Effector memory CD4-positive, alpha-beta T cell (primary cell): ENCODE data around the gene RBMS1.

ENCODE experiments used
- DNase-seq, 3 donors: peaks; one replicate each; pipeline ENCODE4 v3.0.0-alpha.2; 2020
- H3K27ac ChIP-seq: 2 replicates; pipeline ENCODE4 v1.7.0; 2013; ENCODE audit warnings: mild to moderate bottlenecking, low read length, moderate library complexity; ENCODE audit not compliant: insufficient read depth, poor library complexity, severe bottlenecking
- H3K27me3 ChIP-seq: replicated peaks from 2 replicates; pipeline ENCODE4 v1.7.0; 2013; ENCODE audit warnings: mild to moderate bottlenecking, low read length; ENCODE audit not compliant: insufficient read depth, control insufficient read depth, poor library complexity, severe bottlenecking
- H3K36me3 ChIP-seq: 2 replicates; pipeline ENCODE4 v1.7.0; 2013; ENCODE audit warnings: mild to moderate bottlenecking, low read length, moderate library complexity; ENCODE audit not compliant: control insufficient read depth, insufficient read depth
- H3K4me1 ChIP-seq: 2 replicates; pipeline ENCODE4 v1.7.0; 2013; ENCODE audit warnings: low read length, mild to moderate bottlenecking; ENCODE audit not compliant: control insufficient read depth, insufficient read depth, poor library complexity, severe bottlenecking
- H3K4me3 ChIP-seq: 2 replicates; pipeline ENCODE4 v1.7.0; 2013; ENCODE audit warnings: low read length, low read depth, mild to moderate bottlenecking; ENCODE audit not compliant: insufficient read depth, poor library complexity, severe bottlenecking
- H3K9me3 ChIP-seq: 2 replicates; pipeline ENCODE4 v1.7.0; 2013; ENCODE audit warnings: mild to moderate bottlenecking, low read length, moderate library complexity; ENCODE audit not compliant: control insufficient read depth

RBMS1 gene

DNA sequence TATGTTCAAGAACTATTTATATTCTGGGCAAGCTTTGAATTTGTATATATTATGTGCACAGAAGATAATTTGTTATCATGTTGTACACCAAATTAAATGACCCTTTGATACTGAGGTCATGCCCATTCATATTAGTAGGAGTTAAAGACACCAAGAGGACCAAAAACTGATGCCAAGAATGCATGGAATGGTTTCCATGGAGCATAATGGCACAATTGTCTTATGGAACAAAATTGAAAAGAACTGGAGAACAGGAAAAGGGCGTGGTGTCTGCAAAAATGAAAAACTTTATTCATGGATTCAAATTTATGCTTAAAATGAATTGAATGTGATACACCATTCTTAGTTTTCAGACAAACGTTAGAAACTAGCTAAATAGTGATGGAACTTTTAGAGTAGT, 24.1 kb upstream of the RBMS1 start:
- Histone ChIP-seq H3K36me3 (no peaks in the 10 kb centered on the region), H3K27me3 (no peaks in the 10 kb centered on the region), H3K27ac (no peak overlapping the region), H3K4me1 (no peaks in the 10 kb centered on the region), H3K4me3 (no peak overlapping the region), H3K9me3 (no peaks in the 10 kb centered on the region)
- no peak for DNase-seq

DNA sequence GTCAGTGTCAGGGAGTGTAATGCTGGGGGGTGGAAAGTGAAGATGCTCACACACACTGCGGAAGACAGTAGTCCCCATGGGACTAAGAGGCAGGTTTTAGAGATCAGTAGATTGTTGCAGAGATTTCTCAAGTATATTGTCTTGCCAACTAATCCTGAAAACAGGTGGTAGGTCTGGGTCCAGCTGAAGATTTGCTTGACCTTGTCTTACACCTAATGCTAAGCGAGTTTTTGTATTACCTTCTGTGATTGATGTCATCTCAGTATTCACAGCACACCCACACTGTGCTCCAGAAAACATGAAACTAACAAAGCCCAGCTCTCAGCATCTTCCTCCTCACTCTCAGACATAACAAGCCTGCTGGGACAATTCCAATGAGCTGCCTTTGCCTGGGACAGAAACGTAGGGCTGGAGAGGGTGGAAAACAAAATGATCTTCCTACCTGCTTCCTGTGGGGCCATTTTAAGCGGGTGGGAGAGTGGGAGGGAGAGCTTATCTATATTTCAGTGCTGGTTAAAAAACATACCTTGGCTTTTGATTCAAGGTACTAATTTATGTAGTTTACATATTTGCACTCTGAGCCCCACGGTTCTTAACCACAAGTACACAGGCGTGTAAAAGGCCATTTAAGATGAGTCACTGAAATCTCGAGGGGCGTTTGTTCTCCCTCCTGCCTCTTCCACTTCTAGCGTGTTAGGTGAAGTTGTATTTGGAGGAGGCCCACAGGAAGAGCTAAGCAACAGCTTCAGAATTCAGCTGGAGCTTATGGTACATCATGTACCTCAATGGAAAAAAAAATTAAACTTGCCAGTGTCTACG, 23.1 kb upstream of the RBMS1 start:
- Histone ChIP-seq H3K4me3 (no peak overlapping the region), H3K4me1 (no peaks in the 10 kb centered on the region), H3K36me3 (no peaks in the 10 kb centered on the region), H3K27ac (no peak overlapping the region), H3K9me3 (no peaks in the 10 kb centered on the region), H3K27me3 (no peaks in the 10 kb centered on the region)
- DNase-seq, result no peak

DNA sequence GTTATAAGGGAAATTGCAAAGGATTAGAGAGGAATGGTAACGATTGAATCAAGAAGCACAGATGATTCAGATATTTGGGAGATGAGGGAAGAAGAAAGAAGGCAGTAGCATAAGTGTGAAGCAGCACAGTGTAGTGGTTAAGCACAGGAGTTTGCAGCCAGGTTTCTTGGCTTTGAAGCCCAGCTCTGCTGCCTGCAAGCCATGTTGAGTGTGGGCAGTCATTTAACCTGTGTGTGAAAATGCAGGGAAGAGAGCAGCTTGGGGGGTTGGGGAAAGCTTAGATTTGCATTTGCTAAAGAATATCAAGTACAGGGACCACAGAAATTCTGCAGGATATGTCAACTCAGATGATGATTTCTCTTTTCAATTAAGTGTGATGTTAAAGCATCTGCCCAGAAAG, 21.5 kb upstream of the RBMS1 start:
- Histone ChIP-seq H3K36me3 (no peaks in the 10 kb centered on the region), H3K4me1 (no peaks in the 10 kb centered on the region), H3K27ac (no peak overlapping the region), H3K9me3 (no peaks in the 10 kb centered on the region), H3K27me3 (no peaks in the 10 kb centered on the region), H3K4me3 (no peak overlapping the region)
- no peak for DNase-seq

DNA sequence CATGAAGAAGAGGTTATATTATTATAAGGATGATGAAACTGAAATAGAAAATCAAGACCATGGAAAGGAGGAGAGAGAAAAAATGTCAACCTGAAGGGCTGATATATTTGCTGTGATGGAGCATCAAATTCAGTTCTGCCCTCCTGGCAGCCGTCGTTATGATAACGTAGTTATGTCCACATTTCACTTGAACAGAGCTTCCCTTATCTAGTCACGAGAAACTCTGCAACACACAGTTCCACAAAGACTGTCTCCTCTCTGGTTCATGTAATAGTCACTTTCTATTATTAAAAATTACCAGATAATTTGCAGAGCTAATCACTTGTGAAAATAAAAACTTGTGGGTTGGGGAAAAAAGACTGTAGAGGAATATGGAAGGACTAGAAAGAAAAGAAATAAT, 19.5 kb upstream of the RBMS1 start:
- H3K36me3 ChIP-seq, result no peaks in the 10 kb centered on the region
- DNase-seq, result no peak
- no peak overlapping the region for H3K27ac ChIP-seq
- H3K4me3 ChIP-seq, result no peak overlapping the region
- no peaks in the 10 kb centered on the region for H3K27me3 ChIP-seq
- H3K4me1 ChIP-seq, result no peaks in the 10 kb centered on the region
- no peaks in the 10 kb centered on the region for H3K9me3 ChIP-seq

DNA sequence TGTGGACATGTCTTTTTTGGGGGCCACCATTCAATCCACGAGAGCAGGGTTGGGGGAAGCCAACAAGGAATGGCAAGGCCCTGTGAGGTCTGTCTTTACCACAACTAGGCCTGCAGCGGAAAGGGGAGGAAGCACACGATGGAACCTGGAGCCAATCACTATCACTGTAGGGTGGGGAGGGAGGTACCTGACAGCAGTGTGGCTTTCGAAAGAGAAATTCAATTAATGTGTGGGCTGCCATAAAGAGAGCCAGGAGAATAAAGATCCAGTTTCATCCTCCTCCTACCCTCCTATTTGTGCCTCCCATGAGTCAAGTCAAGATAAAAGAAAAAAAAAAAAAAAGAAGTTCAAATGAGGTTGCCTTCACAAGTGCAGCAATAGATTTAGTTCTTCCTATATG, 18.9 kb upstream of the RBMS1 start:
- Histone ChIP-seq H3K27ac (no peak overlapping the region), H3K36me3 (no peaks in the 10 kb centered on the region), H3K27me3 (no peaks in the 10 kb centered on the region), H3K9me3 (no peaks in the 10 kb centered on the region), H3K4me1 (no peaks in the 10 kb centered on the region), H3K4me3 (no peak overlapping the region)
- DNase-seq, result no peak

DNA sequence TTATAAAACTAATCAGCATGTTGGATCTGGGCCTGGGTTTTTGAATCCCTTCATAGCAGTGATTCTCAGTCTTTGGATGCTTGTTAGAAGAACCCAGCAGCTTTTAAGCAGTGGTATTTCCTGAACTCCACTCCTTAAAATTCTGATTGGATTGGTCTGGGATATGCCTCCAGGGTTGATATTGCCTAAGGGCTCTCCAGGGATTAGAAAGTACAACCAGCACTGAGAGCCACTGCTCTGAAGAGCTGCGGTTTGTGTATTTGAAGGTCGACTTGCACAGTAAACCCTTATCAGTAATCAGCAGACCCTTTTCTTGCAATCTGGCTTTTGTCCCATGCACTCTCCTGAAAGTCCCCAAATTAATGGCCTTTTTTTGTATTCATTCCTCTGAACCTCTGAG, 17.0 kb upstream of the RBMS1 start:
- H3K9me3 ChIP-seq, result no peaks in the 10 kb centered on the region
- no peaks in the 10 kb centered on the region for H3K27me3 ChIP-seq
- no peaks in the 10 kb centered on the region for H3K36me3 ChIP-seq
- DNase-seq, result no peak
- no peaks in the 10 kb centered on the region for H3K4me1 ChIP-seq
- H3K4me3 ChIP-seq, result no peak overlapping the region
- no peak overlapping the region for H3K27ac ChIP-seq

DNA sequence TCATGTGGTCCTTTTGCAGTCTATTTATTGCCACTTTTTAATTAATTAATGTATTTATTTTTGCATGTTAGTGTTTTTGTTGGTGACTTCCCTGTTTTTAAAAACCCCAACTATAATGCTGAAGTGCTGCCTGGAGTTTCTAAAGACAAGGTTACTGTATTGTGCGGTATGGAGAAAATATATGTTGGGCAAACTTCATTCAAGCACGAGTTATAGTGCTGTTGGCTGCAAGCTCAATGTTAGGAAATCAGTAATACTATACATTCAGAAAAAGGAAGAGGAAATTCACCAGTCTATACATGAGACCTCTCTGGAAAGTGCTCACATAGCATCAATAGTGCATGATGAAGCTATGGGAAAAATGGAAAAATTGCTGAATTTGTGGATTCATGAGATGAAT, 15.4 kb upstream of the RBMS1 start:
- no peaks in the 10 kb centered on the region for H3K27me3 ChIP-seq
- H3K36me3 ChIP-seq, result no peaks in the 10 kb centered on the region
- DNase-seq, result no peak
- H3K4me1 ChIP-seq, result no peaks in the 10 kb centered on the region
- no peaks in the 10 kb centered on the region for H3K9me3 ChIP-seq
- no peak overlapping the region for H3K27ac ChIP-seq
- no peak overlapping the region for H3K4me3 ChIP-seq

DNA sequence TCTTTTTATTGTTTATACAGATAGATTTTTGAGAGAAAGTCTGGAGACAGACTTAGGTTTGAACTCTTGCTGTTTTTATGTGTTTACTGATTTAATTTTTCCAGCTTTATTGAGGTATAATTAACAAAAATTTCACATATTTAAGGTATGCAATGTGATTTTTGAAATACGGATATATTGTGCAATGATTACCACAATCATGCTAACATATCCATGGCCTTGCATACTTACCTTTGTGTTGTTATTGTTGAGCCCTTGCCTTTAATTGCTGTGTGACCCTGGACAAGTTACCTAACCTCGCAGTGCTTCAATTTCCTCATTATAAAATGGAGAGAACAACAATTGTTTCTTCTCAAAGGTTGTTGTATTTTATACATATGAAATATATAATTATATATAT, 13.9 kb upstream of the RBMS1 start:
- no peak overlapping the region for H3K27ac ChIP-seq
- H3K27me3 ChIP-seq, result no peaks in the 10 kb centered on the region
- H3K4me3 ChIP-seq, result no peak overlapping the region
- no peak for DNase-seq
- no peaks in the 10 kb centered on the region for H3K36me3 ChIP-seq
- H3K9me3 ChIP-seq, result no peaks in the 10 kb centered on the region
- H3K4me1 ChIP-seq, result no peaks in the 10 kb centered on the region

DNA sequence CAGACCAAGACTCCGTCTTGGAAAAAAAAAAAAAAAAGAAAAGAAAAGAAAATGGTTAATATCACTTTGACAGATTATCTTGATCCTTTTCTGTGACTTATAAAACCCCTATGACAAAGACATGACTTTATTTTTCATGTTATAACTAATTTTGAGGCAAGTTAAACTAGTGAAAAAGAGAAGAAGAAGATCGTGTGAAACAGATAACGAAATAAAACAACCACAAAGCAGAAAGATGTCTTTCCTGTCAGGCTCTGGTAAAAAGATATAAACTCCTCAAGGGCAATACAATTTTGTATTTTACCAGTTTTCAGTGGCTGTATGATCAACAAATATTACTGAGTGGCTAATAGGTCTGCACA, 13.4 kb upstream of the RBMS1 start:
- Histone ChIP-seq H3K36me3 (no peaks in the 10 kb centered on the region), H3K9me3 (no peaks in the 10 kb centered on the region), H3K4me3 (no peak overlapping the region), H3K27ac (no peak overlapping the region), H3K27me3 (no peaks in the 10 kb centered on the region), H3K4me1 (no peaks in the 10 kb centered on the region)
- DNase-seq, result no peak

DNA sequence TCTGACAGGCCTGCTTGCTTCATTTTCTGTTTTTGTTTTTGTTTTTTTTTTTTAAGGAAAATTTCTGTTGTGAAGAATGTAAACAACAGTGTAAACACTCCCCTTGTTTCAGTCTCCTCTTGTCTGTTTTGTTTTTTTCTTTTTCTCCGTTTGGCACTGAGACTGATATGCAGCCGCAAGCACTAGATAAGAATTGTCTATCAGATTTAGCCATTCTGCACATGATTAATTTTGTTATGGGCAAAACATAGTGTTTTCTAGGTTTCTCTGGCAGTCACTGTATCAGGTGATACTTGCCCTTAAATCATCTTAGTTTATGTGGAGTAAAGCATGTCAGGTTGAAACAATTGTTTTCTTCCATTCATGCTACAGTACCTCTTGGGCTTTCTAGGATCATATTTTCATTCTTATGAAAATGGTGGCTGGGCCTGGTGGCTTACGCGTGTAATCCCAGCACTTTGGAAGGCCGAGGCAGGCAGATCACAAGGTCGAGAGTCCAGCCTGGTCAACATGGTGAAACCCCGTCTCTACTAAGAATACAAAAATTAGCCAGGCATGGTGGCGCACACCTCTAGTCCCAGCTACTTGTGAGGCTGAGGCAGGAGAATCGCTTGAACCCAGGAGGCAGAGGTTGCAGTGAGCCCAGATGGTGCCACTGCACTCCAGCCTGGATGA, 12.9 kb upstream of the RBMS1 start:
- Histone ChIP-seq H3K27me3 (no peaks in the 10 kb centered on the region), H3K9me3 (no peaks in the 10 kb centered on the region), H3K4me3 (no peak overlapping the region), H3K27ac (no peak overlapping the region), H3K36me3 (no peaks in the 10 kb centered on the region), H3K4me1 (no peaks in the 10 kb centered on the region)
- DNase-seq, result no peak
